ENCODE results near the gene MFAP4. TPM values are rescaled to one million over a fixed set of nuclear protein-coding genes. Genes with fewer than 3 reads are reported as not detected.

The MFAP4 gene
- total RNA-seq, 1 experiment from 2014 or later = not detected

GRCh38 chr17:19408346-19408710 is 21.3 kb upstream of the MFAP4 start:
- Histone ChIP-seq H2AFZ (ENCODE audit: low read length) (no peak overlapping the region), H3K9ac (ENCODE audit: low read length) (no peak overlapping the region), H3K4me1 (ENCODE audit: insufficient read depth, low read length) (no peaks in the 10 kb centered on the region), H3K4me3 (ENCODE audit: low read length) (no peak overlapping the region), H3K36me3 (ENCODE audit: low read depth, low read length) (no peaks in the 10 kb centered on the region), H3K9me3 (ENCODE audit: low read length) (no peaks in the 10 kb centered on the region), H3K79me2 (ENCODE audit: low read length) (no peaks in the 10 kb centered on the region), H3K27ac (ENCODE audit: low read length) (no peak overlapping the region), H3K27me3 (ENCODE audit: low read length) (no peaks in the 10 kb centered on the region), H3K9me2 (replicated peaks; ENCODE audit: low read length) (no peaks in the 10 kb centered on the region), H4K20me1 (ENCODE audit: low read length) (no peaks in the 10 kb centered on the region), H3F3A (ENCODE audit: low read length, unreplicated experiment) (no peaks in the 10 kb centered on the region), H3K4me2 (ENCODE audit: low read length) (no peak overlapping the region)
- ChIA-PET CTCF (no interaction called here), POLR2A (ENCODE audit: unreplicated experiment) (no interaction called here)
- DNase-seq (no peak), ATAC-seq (no peak)
- intact Hi-C loops (cut with micrococcal nuclease) = no loop called here
- no TSS peak for BruUV-seq (replicated peaks)
- TF ChIP-seq EZH2phosphoT487 (IDR thresholded peaks at IDR 0.05; ENCODE audit: borderline replicate concordance, low read length) = no peak
- no peak for TF ChIP-seq EZH2 (IDR thresholded peaks at IDR 0.05; ENCODE audit: low read length, unreplicated experiment)
- no peak for TF ChIP-seq CTCF (conservative IDR thresholded peaks at IDR 0.05; ENCODE audit: low read depth, low read length)

DNA sequence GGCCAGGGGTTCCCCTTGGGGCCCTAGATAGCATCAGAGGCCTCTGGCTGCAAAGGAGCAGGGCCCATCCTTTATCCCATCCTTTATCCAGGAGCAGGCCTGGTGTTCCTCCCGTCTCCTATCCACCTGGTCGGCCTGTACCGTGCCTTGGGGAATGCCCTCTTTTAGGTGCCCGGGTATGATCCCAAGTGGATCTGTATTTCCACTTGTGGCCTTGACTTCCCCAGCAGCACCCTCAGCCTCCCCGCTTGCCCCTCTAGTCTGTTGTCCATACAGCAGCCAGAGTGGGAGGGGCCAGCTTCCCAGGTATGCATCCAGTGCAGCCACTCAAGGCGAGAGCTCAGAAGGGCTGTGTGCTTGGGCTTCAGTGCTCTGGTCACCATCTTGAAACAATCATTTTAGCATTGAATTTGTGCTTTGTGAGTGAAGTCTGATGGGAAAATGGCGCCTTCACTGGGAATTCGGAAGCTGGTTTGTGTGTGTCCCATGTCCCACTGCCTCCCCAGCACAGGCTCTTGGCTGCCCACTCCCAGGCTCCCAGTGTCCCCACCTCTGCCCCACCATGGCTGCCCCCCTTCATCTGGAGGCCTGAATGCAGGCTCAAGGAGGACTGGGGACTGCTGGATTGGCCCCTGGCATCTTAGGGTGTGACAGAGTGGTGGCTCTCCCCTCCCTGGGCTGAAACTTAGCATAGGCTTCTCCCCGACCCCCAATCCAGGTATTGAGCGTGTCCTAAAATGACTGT is 20.8 kb upstream of the MFAP4 start:
- DNase-seq (no peak), ATAC-seq (no peak)
- H3K27ac ChIP-seq (ENCODE audit: low read length) = no peak overlapping the region
- H3K4me3 ChIP-seq (ENCODE audit: low read length) = no peak overlapping the region
- H3K79me2 ChIP-seq (ENCODE audit: low read length) = no peaks in the 10 kb centered on the region
- H3K9me3 ChIP-seq (ENCODE audit: low read length) = no peaks in the 10 kb centered on the region
- no peak overlapping the region for H3K9ac ChIP-seq (ENCODE audit: low read length)
- H3K4me1 ChIP-seq (ENCODE audit: insufficient read depth, low read length) = no peaks in the 10 kb centered on the region
- H2AFZ ChIP-seq (ENCODE audit: low read length) = no peak overlapping the region
- H3K9me2 ChIP-seq (replicated peaks; ENCODE audit: low read length) = no peaks in the 10 kb centered on the region
- H3F3A ChIP-seq (ENCODE audit: low read length, unreplicated experiment) = no peaks in the 10 kb centered on the region
- H3K36me3 ChIP-seq (ENCODE audit: low read depth, low read length) = no peaks in the 10 kb centered on the region
- no peaks in the 10 kb centered on the region for H3K27me3 ChIP-seq (ENCODE audit: low read length)
- no peak for TF ChIP-seq EZH2phosphoT487 (IDR thresholded peaks at IDR 0.05; ENCODE audit: borderline replicate concordance, low read length)
- no peak for TF ChIP-seq EZH2 (IDR thresholded peaks at IDR 0.05; ENCODE audit: low read length, unreplicated experiment)
- TF ChIP-seq CTCF (conservative IDR thresholded peaks at IDR 0.05; ENCODE audit: low read depth, low read length) = no peak
- intact Hi-C loops (cut with micrococcal nuclease) = no loop called here
- no peaks in the 10 kb centered on the region for H4K20me1 ChIP-seq (ENCODE audit: low read length)
- no peak overlapping the region for H3K4me2 ChIP-seq (ENCODE audit: low read length)
- CTCF ChIA-PET = no interaction called here
- no TSS peak for BruUV-seq (replicated peaks)
- POLR2A ChIA-PET (ENCODE audit: unreplicated experiment) = no interaction called here

DNA sequence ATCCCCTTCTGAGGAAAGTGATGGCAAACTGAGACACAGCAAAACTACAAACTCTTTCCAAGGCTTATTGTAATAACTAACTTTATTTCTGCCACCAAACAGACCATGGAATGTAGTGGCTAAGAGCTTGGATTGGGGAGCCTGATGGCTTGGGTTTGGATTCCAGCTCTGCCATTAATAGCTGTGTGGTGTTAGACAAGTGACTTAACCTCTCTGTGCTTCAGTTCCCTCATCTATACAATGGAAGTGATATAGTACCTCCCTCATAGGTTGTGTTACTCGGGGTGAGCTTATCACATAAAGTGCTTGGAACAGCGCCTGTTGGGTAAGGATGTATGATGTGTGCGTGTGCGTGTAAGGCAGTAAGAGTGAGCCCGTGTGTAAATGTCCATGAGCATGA is 18.1 kb upstream of the MFAP4 start:
- no peak overlapping the region for H3K4me2 ChIP-seq (ENCODE audit: low read length)

More for the DNA sequence above, 18.1 kb upstream of the MFAP4 start:
- Histone ChIP-seq H3K27me3 (ENCODE audit: low read length) (no peaks in the 10 kb centered on the region), H2AFZ (ENCODE audit: low read length) (no peak overlapping the region), H3K9me2 (replicated peaks; ENCODE audit: low read length) (no peaks in the 10 kb centered on the region), H4K20me1 (ENCODE audit: low read length) (no peaks in the 10 kb centered on the region), H3K36me3 (ENCODE audit: low read depth, low read length) (no peaks in the 10 kb centered on the region), H3K27ac (ENCODE audit: low read length) (no peak overlapping the region), H3K9ac (ENCODE audit: low read length) (no peak overlapping the region), H3K9me3 (ENCODE audit: low read length) (no peaks in the 10 kb centered on the region), H3K4me3 (ENCODE audit: low read length) (no peak overlapping the region), H3K4me1 (ENCODE audit: insufficient read depth, low read length) (no peaks in the 10 kb centered on the region), H3K79me2 (ENCODE audit: low read length) (no peaks in the 10 kb centered on the region), H3F3A (ENCODE audit: low read length, unreplicated experiment) (no peaks in the 10 kb centered on the region)
- BruUV-seq (replicated peaks) = no TSS peak
- ChIA-PET CTCF (no interaction called here), POLR2A (ENCODE audit: unreplicated experiment) (no interaction called here)
- TF ChIP-seq EZH2 (IDR thresholded peaks at IDR 0.05; ENCODE audit: low read length, unreplicated experiment) (no peak), CTCF (conservative IDR thresholded peaks at IDR 0.05; ENCODE audit: low read depth, low read length) (no peak), EZH2phosphoT487 (IDR thresholded peaks at IDR 0.05; ENCODE audit: borderline replicate concordance, low read length) (no peak)
- DNase-seq = no peak
- ATAC-seq = no peak
- intact Hi-C loops (cut with micrococcal nuclease) = no loop called here
